ENCODE measurements around the gene PCDHGA10.
"Not testable (repeated sequence)": the region's sequence is repeated elsewhere in the genome, so short reads cannot be mapped to it uniquely, and the experiment has no call there.

Gene PCDHGA10

GRCh38 chr5:141420855-141421488 is 8.2 kb downstream of the PCDHGA10 start, which contains the start of gene PCDHGA11:
Gene PCDHGA11 (plus strand): TSS chr5:141421051. CDS start chr5:141421228, 177 bp downstream.
- DNase-seq (ENCODE audit: low read depth in 2 of 2): peak in 1 of 2 donors; percentile 36

GRCh38 chr5:141421489-141421855 is 8.7 kb downstream of the PCDHGA10 start:
- no peak for DNase-seq (ENCODE audit: low read depth in 2 of 2)

DNA sequence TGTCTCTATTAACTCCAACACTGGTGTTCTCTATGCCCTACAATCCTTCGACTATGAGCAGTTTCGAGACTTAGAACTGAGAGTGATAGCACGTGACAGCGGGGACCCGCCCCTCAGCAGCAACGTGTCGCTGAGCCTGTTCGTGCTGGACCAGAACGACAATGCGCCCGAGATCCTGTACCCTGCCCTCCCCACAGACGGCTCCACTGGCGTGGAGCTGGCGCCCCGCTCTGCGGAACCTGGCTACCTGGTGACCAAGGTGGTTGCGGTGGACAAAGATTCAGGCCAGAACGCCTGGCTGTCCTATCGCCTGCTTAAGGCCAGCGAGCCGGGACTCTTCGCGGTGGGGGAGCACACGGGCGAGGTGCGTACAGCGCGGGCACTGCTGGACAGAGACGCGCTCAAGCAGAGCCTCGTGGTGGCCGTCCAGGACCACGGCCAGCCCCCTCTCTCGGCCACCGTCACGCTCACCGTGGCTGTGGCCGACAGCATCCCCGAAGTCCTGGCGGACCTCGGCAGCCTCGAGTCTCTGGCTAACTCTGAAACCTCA is 10.0 kb downstream of the PCDHGA10 start:
- no peak for DNase-seq (ENCODE audit: low read depth in 2 of 2)

- DNase-seq (ENCODE audit: low read depth in 2 of 2): no peak
Observed at GRCh38 chr5:141427783-141428426, 15.1 kb downstream of the PCDHGA10 start.

- DNase-seq (ENCODE audit: low read depth in 2 of 2): peak in 1 of 2 donors; percentile 25
Observed at GRCh38 chr5:141430332-141431113, 17.7 kb downstream of the PCDHGA10 start, which contains the start of gene PCDHGA12. Gene PCDHGA12 (plus strand): TSS chr5:141430507. CDS start chr5:141430760, 253 bp downstream.

DNA sequence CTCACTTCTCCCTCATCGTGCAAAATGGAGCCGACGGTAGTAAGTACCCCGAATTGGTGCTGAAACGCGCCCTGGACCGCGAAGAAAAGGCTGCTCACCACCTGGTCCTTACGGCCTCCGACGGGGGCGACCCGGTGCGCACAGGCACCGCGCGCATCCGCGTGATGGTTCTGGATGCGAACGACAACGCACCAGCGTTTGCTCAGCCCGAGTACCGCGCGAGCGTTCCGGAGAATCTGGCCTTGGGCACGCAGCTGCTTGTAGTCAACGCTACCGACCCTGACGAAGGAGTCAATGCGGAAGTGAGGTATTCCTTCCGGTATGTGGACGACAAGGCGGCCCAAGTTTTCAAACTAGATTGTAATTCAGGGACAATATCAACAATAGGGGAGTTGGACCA is 18.5 kb downstream of the PCDHGA10 start:
- DNase-seq (ENCODE audit: low read depth in 2 of 2): no peak

GRCh38 chr5:141432308-141432707 is 19.5 kb downstream of the PCDHGA10 start:
- DNase-seq (ENCODE audit: low read depth in 2 of 2): not testable (repeated sequence)

- not testable (repeated sequence) for DNase-seq (ENCODE audit: low read depth in 2 of 2)
Observed at GRCh38 chr5:141432726-141433125, 19.9 kb downstream of the PCDHGA10 start.

DNA sequence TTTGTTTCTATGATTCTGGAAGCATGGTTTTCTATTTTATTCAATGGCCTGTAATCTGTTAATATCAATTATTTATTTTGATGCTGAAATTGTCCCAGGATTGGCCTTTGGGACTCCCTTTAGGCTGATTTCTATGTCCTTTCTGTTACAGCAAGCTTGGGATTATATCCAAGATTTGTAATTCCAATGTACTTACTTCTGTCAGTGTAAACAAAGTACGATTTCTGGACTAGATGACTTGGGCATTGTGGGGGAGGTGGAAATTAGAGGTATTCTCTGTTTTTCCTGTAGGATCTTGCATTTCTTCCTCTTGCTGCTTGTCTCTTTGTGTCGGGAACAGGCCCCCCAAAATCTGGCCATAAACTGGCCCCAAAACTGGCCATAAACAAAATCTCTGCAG is 21.2 kb downstream of the PCDHGA10 start:
- no peak for DNase-seq (ENCODE audit: low read depth in 2 of 2)

- no peak for DNase-seq (ENCODE audit: low read depth in 2 of 2)
Observed at GRCh38 chr5:141437221-141437620, 24.4 kb downstream of the PCDHGA10 start.

- no peak for DNase-seq (ENCODE audit: low read depth in 2 of 2)
Observed at GRCh38 chr5:141439411-141440141, 26.8 kb downstream of the PCDHGA10 start.

- DNase-seq (ENCODE audit: low read depth in 2 of 2): no peak
Observed at GRCh38 chr5:141440341-141440740, 27.6 kb downstream of the PCDHGA10 start.

DNA sequence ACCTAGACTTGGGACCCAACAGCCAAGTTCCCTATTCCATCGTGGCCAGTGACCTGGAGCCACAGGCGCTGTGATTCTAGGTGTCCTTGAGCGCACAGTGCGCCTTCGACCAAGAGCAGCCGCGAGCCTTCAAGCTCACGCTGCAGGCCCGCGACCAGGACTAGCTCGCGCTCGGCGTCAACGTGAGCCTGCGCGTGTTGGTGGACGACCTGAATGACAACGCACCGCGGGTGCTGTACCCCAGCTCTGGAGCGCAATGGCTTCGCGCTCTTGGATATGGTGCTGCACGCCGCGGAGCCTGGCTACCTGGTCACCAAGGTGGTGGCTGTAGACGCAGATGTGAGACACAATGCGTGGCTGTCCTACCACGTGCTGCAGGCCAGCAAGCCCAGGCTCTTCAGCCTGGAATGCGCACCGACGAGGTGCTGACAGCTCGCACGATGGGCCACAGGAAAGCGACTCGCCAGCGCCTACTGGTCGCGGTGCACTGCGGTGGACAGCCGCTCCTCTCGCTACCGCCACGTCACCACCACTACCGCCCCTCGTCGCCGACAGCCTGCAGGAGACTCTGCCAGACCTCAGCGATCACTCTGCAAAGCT is 28.9 kb downstream of the PCDHGA10 start:
- no peak for DNase-seq (ENCODE audit: low read depth in 2 of 2)

DNA sequence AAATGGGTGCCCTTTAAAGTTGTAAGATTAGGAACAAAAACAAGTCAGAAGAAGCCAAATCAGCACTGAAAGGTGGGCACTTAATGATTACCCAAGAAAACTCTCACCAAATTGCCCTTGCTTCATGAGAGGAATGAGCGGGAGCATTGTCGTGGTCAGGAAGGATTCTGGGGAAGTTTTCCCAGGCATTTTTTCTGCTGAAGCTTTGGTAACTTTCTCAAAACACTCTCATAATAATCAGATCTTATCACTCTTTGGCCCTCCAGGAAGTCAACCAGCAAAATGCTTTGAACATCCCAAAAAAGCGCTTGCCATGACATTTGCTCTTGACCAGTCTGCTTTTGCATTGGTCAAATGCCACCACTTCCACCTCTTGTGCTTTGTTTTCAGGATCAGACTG is 52.6 kb downstream of the PCDHGA10 start:
- DNase-seq (ENCODE audit: low read depth in 2 of 2): no peak
